PFSK-1 (cell line): ENCODE results near the gene SH2B2.

Source experiments
- FOXP2 ChIP-seq: optimal IDR thresholded peaks from 2 replicates; pipeline ENCODE3; 2011; ENCODE audit warnings: borderline replicate concordance, control low read depth, inconsistent platforms; ENCODE audit not compliant: insufficient read depth; ENCODE audit errors: extremely low read length, extremely low read depth
- POLR2AphosphoS5 ChIP-seq: IDR thresholded peaks from 2 replicates; pipeline ENCODE4 v1.6.1; 2012; ENCODE audit warnings: low read depth, mild to moderate bottlenecking, control low read depth, low read length, moderate library complexity
- SIN3A ChIP-seq: IDR thresholded peaks from 2 replicates; pipeline ENCODE4 v1.6.1; 2012; ENCODE audit warnings: mild to moderate bottlenecking, low read length, moderate library complexity, borderline replicate concordance; ENCODE audit not compliant: insufficient read depth
- TAF1 ChIP-seq: IDR thresholded peaks from 2 replicates; pipeline ENCODE4 v1.6.1; 2012; ENCODE audit warnings: low read length, control low read depth, borderline replicate concordance; ENCODE audit not compliant: insufficient read depth
- TF ChIP-seq, protein P1 (sequence below), 2 experiments: IDR thresholded peaks; 2 replicates each; pipeline versions ENCODE4 v1.6.1 to v1.8.0; 2011 to 2012; ENCODE audit warnings: low read depth in 2 of 2, low read length in 2 of 2, control low read depth in 1 of 2, inconsistent platforms in 1 of 2, mild to moderate bottlenecking in 1 of 2, moderate library complexity in 1 of 2; ENCODE audit not compliant: insufficient read depth in 1 of 2

The SH2B2 gene

DNA sequence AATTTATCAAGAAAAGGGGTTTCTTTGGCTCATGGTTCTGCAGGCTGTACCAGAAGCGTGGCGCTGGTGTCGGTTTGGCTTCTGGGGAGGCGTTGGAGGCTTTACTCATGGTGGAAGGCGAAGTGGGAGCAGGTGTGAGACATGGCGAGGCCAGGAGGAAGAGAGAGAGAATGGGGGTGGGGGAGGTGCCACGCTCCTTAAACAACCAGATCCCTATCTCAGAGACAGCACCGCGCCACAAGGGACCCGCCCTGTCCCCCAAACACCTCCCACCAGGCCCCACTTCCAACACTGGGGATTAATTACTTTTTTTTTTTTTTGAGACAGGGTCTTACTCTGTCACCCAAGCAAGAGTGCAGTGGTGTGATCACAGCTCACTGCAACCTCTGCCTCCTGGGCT, 18.0 kb upstream of the SH2B2 start:
- no peak for TF ChIP-seq TAF1
- TF ChIP-seq SIN3A, result no peak
- TF ChIP-seq, protein P1, sequence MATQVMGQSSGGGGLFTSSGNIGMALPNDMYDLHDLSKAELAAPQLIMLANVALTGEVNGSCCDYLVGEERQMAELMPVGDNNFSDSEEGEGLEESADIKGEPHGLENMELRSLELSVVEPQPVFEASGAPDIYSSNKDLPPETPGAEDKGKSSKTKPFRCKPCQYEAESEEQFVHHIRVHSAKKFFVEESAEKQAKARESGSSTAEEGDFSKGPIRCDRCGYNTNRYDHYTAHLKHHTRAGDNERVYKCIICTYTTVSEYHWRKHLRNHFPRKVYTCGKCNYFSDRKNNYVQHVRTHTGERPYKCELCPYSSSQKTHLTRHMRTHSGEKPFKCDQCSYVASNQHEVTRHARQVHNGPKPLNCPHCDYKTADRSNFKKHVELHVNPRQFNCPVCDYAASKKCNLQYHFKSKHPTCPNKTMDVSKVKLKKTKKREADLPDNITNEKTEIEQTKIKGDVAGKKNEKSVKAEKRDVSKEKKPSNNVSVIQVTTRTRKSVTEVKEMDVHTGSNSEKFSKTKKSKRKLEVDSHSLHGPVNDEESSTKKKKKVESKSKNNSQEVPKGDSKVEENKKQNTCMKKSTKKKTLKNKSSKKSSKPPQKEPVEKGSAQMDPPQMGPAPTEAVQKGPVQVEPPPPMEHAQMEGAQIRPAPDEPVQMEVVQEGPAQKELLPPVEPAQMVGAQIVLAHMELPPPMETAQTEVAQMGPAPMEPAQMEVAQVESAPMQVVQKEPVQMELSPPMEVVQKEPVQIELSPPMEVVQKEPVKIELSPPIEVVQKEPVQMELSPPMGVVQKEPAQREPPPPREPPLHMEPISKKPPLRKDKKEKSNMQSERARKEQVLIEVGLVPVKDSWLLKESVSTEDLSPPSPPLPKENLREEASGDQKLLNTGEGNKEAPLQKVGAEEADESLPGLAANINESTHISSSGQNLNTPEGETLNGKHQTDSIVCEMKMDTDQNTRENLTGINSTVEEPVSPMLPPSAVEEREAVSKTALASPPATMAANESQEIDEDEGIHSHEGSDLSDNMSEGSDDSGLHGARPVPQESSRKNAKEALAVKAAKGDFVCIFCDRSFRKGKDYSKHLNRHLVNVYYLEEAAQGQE (IDR thresholded peaks at IDR 0.05; ENCODE audit: insufficient read depth in 1 of 2, low read depth in 2 of 2, low read length in 2 of 2), result no peak
- no peak for TF ChIP-seq FOXP2

DNA sequence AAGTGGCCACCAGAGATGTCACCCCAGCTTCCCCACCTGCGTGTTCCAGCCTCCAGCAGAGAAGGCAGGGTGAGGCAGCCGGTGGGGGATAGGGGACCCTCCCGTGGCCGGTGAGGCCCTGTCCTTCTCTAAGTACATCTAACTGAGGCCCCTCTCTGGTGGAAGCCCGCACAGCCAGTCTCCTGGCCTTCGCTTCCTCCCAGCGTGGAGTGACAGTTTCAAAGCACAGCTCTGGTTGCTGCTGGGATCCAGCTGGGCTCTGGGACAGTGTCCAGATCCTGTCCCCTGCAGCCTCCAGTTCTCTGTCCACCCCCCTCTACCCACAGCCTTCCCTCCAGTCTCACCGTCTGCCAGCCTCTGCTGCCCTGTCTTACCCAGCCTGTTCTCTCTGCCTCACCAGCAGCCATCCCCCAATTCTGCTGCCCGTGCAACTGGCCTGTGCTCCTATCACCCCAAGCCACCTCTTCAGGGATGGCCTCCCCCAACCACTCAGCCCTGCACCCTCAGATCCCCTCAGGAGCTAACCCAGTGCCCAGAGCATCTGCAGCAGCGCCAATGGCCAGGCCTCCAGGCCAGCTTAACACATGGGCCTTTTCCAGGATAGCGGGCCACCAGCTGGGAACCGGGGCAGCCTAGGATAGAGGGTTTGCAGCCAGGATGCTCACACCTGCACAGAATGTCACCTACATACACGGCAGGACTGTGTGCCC, 16.3 kb upstream of the SH2B2 start:
- TF ChIP-seq POLR2AphosphoS5, result no peak
- no peak for TF ChIP-seq SIN3A
- TF ChIP-seq TAF1, result no peak
- TF ChIP-seq FOXP2, result no peak
- TF ChIP-seq, protein P1 (IDR thresholded peaks at IDR 0.05; ENCODE audit: insufficient read depth in 1 of 2, low read depth in 2 of 2, low read length in 2 of 2), result no peak

DNA sequence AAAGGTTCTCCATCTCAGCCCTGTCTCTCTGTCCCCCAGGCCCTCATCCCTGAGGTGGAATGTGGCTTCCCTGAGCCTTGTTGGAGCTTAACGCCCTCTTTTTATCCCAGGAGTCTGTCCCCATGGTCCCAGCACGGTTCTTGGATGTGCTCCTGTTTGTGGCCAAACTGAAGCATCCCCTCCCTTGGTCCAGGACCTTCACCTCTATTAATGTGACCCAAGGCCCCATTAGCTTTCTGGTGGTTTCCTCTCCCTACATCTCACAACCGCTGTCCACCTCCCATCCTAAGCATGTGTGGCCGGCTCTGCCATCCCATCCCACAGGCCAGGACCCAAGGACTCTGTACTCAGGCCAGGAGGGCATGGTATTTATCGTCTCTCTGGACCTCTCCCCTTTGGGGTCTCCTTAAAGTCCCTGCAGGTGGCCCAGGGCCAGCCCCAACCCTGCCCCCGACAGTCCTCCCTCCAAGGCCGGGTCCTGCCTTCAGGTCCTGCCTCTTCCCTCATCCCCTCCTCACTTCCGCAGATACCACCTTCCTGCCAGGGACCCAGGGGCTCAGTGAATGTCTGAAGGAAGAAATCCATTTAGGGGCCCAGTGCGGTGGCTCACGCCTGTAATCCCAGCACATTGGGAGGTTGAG, 15.4 kb upstream of the SH2B2 start:
- TF ChIP-seq FOXP2, result no peak

DNA sequence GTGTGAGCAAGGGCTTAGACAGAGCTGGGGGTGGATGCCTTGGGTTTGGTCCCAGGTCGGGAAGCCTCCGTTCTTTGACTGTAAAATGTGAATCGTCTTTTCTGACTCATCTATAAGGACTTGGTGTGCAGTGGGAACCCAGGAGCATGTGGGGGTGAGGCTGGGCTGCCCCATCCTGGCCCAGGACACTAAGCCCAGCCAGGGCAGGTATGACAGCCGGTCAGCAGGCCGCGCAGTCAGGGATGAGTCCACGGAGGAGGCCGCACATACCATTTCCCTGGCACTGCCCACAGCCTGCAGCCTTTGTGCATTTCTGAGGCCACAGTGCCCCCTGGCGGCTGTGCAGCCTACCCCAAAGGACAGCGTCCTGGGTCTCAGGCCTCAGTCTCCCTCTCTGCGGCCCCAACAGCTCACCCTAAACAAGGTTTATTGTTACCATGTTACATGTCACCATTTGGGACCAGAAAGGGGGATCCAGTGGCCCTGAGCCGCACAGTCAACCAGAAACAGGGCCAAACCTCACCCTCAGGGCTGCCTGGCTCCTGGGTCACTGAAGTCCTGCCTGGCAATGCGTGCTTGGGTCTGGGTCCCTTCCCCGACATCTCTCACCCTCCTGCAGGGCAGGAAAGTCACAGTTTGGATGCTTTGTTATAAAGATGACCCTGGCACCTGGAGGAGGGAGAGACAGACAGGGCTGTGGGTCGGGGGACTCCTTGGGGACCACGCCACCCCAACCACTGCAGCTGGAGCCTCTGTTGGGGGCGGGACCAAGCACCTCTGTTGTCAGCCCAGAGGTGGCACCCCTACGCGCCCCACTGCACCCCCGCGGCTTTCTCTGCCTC, 14.4 kb upstream of the SH2B2 start:
- TF ChIP-seq, protein P1 (IDR thresholded peaks at IDR 0.05; ENCODE audit: insufficient read depth in 1 of 2, low read depth in 2 of 2, low read length in 2 of 2), result no peak
- TF ChIP-seq FOXP2, result peak; percentile 70

DNA sequence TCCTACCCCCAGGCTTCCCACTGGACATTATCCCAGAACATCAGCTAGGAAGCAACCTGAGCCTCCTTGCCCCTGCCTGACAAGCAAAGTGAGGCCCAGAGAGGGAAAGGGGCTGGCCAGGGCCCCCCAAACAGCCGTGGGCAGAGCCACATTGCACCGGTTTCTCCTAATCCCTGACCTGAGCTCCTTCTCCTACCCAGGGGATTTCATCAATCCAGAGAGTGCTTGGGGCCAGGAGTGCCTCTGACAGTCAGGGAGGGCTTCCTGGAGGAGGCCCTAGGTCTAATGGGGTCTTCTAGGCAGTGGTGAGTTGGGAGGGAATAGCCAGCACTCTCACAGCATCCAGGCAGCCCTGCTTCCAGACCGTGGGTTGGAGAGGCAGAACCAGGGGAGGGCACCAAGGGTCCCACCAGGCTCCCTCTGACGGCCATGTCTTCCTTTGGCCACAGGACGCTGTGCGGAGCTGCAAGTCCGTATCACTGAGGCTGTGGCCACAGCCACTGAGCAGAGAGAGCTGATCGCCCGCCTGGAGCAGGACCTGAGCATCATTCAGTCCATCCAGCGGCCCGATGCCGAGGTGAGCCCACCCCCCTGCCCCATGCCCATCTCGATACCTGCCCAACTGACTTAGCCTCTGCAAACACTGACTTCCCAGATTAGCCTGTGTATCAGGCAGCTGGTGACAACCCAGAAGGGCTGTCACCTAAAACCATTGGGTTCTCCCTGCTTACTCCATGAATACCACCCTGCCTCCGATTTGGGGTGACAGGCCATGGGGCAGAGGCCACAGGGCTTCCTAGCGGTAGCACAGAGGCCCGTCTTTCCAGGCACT, 13.5 kb upstream of the SH2B2 start:
- no peak for TF ChIP-seq TAF1
- TF ChIP-seq, protein P1 (IDR thresholded peaks at IDR 0.05; ENCODE audit: insufficient read depth in 1 of 2, low read depth in 2 of 2, low read length in 2 of 2), result no peak
- no peak for TF ChIP-seq POLR2AphosphoS5
- TF ChIP-seq FOXP2, result no peak
- TF ChIP-seq SIN3A, result no peak
